HG02571 (cell line): ENCODE results near the gene RNF207.

ENCODE experiments used
- ATAC-seq: cut with Tn5 transposase; IDR thresholded peaks from one replicate; pipeline ENCODE4 v1.9.1; 2021; ENCODE audit warnings: mild to moderate bottlenecking, moderate library complexity; ENCODE audit not compliant: unreplicated experiment

Gene RNF207

GRCh38 chr1:6205849-6206519 lies at the start of gene RNF207:
RNF207 (plus strand) TSS chr1:6206119; CDS start chr1:6206536, 417 bp downstream.
- peak; percentile 58 for ATAC-seq

GRCh38 chr1:6157132-6157527 lies 48.8 kb upstream of the RNF207 start:
- no peak for ATAC-seq

DNA sequence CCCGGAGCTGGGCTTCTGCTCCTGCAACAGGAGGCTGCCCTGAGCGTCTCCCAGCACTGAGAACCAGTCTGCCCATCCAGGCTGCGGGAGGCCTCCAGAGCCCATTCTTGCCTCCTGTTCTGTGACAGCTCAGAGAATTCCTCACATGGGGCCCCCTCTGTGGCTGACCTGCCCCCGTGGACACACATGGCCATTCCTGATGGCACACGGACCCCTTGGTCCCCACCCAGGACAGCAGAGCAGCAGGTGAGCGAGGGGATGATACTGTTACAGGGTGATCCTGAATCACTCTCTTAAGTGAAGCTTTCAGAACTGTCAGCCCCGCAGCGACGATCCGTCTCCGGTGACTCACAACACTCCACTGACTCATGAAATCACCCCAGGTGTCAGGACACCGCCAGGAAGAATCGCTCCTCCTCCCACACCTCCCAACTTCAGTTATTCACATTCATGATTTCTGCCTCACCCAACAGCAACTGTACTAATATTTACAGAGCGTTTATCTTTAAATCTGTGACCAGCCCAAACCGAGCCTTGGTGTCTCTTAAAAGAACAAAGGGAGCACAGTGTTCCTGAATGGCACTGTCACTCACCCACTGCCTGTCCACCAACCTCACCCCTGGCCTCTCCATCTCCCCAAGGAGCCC lies 48.3 kb upstream of the RNF207 start:
- no peak for ATAC-seq

DNA sequence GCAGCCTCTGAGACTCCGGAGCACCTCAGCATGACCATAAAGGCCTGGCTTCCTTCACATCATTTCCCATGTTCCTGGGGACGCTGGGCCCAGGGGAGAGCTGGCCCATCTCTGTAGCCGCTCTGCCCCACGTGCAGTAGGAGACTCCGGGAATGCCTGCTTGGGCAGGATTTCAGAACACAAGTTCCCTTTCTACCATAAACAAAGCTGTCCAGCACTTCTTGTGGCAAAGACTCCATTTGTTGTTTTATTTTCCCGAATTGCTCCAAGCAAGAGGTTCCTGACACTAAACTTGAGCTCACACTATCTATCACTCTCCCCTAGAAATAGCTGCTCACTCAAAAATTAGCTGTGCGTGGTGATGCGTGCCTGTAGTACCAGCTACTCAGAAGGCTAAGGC lies 47.7 kb upstream of the RNF207 start:
- no peak for ATAC-seq

GRCh38 chr1:6162341-6162740 lies 43.6 kb upstream of the RNF207 start:
- no peak for ATAC-seq

GRCh38 chr1:6162773-6163172 lies 43.1 kb upstream of the RNF207 start:
- ATAC-seq = no peak

GRCh38 chr1:6163191-6163972 lies 42.5 kb upstream of the RNF207 start:
- no peak for ATAC-seq

DNA sequence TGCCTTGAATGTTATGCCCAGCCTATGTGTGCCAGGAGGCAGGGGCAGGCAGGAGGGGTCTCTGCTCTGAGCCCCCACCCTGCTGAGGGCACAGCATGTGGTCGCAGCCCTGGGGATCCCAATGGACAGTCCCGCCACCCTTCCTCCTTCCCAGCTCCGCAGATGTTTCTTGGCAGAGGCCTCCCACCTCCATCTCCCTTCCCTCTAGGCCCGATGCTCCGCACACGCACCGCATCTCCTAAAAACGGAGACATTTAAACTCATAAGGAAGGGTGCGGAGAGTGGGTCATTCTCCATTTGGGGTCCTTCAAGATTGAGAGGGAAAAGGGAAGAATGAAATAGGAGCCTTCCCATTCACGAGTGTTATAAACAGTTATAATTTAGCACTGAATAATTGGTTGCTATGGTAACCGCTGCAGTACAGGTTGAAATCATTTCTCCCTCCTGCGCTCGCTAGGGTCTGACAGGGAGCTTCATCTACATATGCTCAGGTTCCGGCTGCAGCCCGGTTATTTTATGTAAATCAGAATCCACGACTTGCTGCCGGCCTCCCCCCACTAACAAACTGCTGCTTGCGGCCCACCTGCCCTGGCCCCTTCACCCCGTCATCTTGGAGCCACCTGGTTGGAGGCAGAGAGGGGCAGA lies 41.8 kb upstream of the RNF207 start:
- ATAC-seq = no peak

GRCh38 chr1:6165027-6165426 lies 40.9 kb upstream of the RNF207 start:
- ATAC-seq = no peak

DNA sequence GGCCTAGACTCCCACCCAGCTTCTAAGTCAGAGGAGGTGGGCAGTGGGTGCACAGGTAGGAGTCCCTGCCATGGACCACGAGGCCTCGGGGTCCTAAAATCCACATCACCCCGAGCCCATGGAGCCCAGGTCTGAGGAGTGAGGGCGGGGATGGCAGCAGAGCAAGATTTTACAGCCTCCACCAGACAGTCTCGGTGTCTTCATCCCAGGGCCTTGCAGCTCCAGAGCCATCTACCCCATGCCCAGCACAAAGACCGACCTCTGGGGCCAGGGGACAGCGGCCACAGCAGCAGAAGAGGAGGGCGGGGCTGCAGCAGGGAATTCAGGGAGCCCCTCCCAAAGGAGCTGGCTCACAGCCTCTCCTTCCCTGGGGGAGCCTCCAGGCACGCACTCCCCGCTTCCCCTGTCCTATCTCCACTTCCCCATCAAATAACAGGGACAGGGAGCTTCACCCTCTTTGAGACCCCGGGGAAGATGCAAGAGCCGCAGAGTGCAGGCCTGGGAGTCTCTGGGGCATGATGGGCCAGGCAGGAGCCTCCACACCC lies 40.4 kb upstream of the RNF207 start:
- no peak for ATAC-seq

DNA sequence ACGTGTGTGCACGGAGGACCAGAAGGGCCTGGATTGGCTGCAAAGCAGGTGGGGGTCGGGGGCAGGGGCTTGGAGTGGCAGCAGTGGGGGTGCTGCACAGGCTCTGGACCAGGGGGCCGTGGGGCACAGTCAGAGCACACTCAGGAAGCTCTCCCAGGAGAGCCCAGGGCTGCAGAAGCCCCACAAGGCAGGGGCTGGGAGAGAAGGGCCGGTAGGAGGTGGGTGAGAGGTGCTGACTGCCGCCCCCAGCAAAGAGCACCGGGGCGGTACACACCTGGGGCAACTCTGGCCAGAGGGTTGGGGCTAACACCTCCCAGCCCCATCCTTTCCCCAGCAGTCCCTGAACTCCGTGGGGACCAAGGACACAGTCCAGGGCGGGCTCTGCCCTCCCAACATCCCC lies 39.7 kb upstream of the RNF207 start:
- ATAC-seq = no peak

GRCh38 chr1:6166655-6167390 lies 39.1 kb upstream of the RNF207 start:
- ATAC-seq = no peak

- no peak for ATAC-seq
Measured at GRCh38 chr1:6167391-6168303, 38.3 kb upstream of the RNF207 start.

DNA sequence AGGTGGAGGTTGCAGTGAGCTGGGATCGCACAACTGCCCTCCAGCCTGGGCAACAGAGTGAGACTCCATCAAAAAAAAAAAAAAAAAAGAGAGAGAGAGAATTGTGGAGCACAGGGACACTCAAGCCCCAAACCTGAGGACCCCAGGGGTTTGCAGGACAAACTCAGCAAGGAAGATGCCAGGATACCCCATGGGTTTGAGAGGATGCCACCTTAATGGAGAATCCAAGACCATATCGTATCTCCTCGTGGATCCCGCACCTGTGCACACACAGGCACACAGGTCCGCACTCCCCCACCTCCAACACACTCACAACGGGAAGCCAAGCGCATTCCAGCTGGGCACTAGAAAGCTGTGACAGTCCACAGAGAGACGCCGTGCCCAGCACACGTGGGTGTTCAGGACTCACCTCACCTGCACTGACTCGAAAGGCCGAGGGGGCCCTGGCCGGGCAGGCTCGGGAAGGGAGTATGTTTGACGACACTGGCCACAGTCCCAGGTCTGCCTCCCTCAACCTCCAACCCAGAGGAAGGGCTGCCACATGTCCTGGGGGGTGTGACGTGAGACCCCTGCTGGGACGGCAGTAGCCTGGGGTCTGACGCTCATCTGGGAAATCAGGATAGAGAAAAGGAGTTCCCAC lies 36.9 kb upstream of the RNF207 start:
- no peak for ATAC-seq

- no peak for ATAC-seq
Measured at GRCh38 chr1:6170116-6170741, 35.7 kb upstream of the RNF207 start.

DNA sequence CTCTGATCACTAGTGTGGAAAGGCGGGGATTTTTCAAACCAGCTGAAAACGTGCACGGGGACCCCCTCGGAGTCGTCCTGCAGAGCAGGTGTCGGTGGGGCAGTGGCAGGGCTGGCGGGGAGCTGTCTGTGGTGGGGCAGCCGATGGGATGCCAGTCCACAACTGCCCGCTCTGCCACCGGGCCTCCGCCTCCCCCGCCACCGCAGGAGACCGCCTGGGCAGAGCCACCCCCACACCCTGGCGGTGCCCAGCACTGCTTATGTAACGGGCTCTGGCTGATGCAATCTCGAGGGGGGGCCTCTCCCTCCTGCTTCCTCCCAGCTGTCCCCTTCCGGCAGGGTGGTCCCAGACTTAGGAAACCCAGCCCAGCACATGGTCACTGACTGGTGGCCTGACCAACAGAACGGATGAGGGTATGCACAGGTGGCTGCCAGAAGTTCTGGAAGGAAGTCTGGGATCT lies 35.1 kb upstream of the RNF207 start:
- no peak for ATAC-seq

- ATAC-seq = no peak
Measured at GRCh38 chr1:6171548-6172124, 34.3 kb upstream of the RNF207 start.

- no peak for ATAC-seq
Measured at GRCh38 chr1:6172549-6172948, 33.4 kb upstream of the RNF207 start.
